ENCODE measurements around the gene LEFTY1. TPM values are rescaled to one million over a fixed set of nuclear protein-coding genes. Genes with fewer than 3 reads are reported as not detected.

Gene LEFTY1
- total and polyA plus RNA-seq, 2 of the 13 experiments (the other 11 are each of a cell fraction or from before 2014, with no cell fraction given): 0.29 to 0.79 TPM

- TF ChIP-seq ZNF770 (CRISPR knock-in tag; IDR thresholded peaks at IDR 0.05) (no peak), ZNF615 (CRISPR knock-in tag; IDR thresholded peaks at IDR 0.05; ENCODE audit: borderline replicate concordance) (no peak), SOX6 (IDR thresholded peaks at IDR 0.05) (no peak), SOX6 (CRISPR knock-in tag; IDR thresholded peaks at IDR 0.05) (0 out of 2 replicates have a peak, but pooled peaks have one; percentile 12), AKAP8 (CRISPR knock-in tag; IDR thresholded peaks at IDR 0.05) (no peak), MAX (IDR thresholded peaks at IDR 0.05) (peak; percentile 38), DPF2 (CRISPR knock-in tag; IDR thresholded peaks at IDR 0.05; ENCODE audit: borderline replicate concordance, low read depth) (0 out of 2 replicates have a peak, but pooled peaks have one; percentile 43), ARID2 (CRISPR knock-in tag; IDR thresholded peaks at IDR 0.05; ENCODE audit: borderline replicate concordance) (no peak), ZNF512 (CRISPR knock-in tag; IDR thresholded peaks at IDR 0.05) (no peak), ZBTB34 (CRISPR knock-in tag; IDR thresholded peaks at IDR 0.05) (no peak), RBM22 (optimal IDR thresholded peaks at IDR 0.05; ENCODE audit: low read length) (no peak), HCFC1 (IDR thresholded peaks at IDR 0.05; ENCODE audit: low read depth, low read length) (no peak), TRIM22 (IDR thresholded peaks at IDR 0.05) (no peak), HNRNPLL (IDR thresholded peaks at IDR 0.05; ENCODE audit: low read depth, low read length, poor library complexity, severe bottlenecking) (peak; percentile 16), PCBP2 (optimal IDR thresholded peaks at IDR 0.05; ENCODE audit: low read depth, low read length, poor library complexity, severe bottlenecking) (no peak), MATR3 (CRISPR knock-in tag; IDR thresholded peaks at IDR 0.05) (no peak), MEIS2 (CRISPR knock-in tag; IDR thresholded peaks at IDR 0.05) (no peak), PITX1 (CRISPR knock-in tag; IDR thresholded peaks at IDR 0.05) (no peak), KAT8 (CRISPR knock-in tag; IDR thresholded peaks at IDR 0.05) (peak; percentile 37; the same call in 1 of the 2 replicates), CBX2 (IDR thresholded peaks at IDR 0.05; ENCODE audit: low read depth, low read length) (no peak), CBX2 (CRISPR knock-in tag; IDR thresholded peaks at IDR 0.05; ENCODE audit: low read depth) (no peak), MBD4 (IDR thresholded peaks at IDR 0.05; ENCODE audit: borderline replicate concordance, low read length) (no peak), NFIB (CRISPR knock-in tag; IDR thresholded peaks at IDR 0.05; ENCODE audit: borderline replicate concordance) (no peak), PHB2 (IDR thresholded peaks at IDR 0.05; ENCODE audit: partially characterized antibody) (no peak)
Observed at GRCh38 chr1:225886159-225887029, 2.6 kb downstream of the LEFTY1 start (continued).
